ENCODE data around the gene PDE2A.

The PDE2A gene

DNA sequence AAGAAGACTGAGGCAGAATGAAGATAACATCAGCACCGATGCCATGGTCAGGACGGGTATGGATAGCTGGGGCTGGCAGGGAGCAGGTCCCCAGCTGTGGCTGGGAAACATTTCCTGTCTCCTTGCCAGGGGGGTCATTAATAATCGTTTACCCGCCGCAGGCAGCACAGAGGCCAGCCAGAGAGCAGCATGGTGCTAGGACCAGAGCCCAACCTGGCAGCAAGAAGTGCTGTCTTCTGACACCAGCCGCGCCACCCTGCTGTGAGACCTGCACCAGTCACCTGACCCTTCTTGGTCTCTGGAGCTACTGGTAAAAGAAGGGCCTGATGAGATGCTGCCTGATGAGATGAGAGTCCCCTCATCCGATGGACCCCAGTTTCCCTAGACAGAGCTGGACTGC, 36.3 kb downstream of the PDE2A start:
- DNase-seq (ENCODE audit: low read depth in 2 of 2, low spot score in 1 of 2) = no peak

DNA sequence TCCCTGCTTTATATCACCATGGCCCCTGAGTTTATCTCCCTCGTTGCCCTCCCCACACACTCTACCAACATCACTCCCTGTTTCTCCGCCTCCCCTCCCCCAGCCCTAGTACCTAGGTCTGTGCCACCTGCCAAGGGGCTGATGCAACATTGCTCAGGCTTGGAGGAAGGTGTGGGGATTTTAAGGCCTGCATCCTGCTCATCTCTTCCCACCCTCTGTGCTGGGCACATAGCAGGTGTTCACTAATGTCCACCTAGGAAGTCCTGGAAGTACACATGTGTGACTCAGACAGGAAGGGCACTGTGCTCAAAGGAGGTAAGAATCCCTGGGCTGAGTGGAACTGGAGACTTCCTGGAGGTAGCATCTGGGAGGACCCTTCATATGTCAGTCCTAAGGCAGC, 37.0 kb downstream of the PDE2A start:
- DNase-seq (ENCODE audit: low read depth in 2 of 2, low spot score in 1 of 2) = no peak

DNA sequence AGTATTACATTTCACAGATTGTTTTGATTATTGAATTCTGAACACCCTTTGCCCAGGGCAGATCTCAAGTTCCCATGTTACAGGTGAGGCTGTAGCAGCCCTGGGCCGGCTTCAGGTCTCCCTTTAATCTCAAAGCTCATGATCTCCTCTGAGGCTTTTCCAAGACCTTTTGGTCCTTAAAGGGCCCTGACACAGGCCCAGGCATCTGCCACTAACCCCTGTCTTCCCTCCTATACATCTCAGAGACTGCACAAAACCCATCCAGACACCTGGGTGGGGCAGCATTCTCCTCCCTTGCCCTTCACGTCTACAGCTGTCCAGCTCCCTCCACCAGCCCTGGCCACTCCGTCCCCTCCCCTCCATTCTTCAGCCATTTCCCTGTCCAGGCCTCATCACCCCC, 37.8 kb downstream of the PDE2A start:
- no peak for DNase-seq (ENCODE audit: low read depth in 2 of 2, low spot score in 1 of 2)

DNA sequence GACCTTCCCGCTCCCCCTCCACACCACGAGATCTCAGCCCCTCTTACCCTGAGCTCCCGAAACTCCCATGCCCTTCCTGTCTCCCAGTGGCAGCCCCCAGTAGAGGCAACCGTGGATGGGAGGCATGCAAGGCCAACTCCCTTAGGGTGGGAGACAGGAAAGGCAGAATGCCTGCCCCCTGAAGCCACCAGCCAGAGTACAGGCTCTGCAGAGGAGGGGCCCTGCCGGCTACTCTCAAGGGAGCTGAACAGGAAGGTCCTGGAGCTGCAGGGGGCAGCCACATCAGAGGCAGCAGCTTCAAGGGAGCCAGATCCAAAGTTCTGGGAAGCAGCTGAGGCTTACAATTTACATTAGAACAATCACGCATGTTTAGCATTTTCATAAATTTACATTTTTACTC, 38.3 kb downstream of the PDE2A start:
- DNase-seq (ENCODE audit: low read depth in 2 of 2, low spot score in 1 of 2) = no peak

DNA sequence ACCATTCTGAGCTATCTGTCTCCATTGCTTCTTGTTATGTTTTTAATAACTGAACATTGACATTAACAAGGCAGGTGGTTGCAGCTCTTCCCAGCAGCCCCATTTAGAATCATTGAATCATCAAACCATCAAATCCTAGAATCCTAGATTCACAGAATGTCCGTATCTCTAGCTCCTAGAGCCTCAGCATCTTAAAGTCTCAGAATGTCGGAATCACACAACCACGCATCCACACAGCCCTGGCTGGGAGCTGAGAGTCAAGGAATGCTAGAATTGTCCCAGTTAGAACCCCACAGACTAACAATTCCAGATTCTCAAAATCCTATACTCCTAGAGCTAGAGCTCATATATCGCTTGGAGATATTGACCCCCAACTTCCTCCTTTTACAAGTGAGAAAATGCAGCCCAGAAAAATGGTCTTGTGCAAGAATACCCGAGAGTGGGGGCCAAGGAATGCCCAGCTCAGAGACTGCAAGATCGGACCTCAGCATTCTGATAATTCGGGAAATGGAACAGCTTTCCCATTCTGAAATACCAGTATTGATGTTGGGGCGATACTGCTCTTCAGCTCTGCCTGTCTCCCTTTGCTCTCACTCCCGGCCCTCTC, 38.8 kb downstream of the PDE2A start:
- DNase-seq (ENCODE audit: low read depth in 2 of 2, low spot score in 1 of 2) = no peak

DNA sequence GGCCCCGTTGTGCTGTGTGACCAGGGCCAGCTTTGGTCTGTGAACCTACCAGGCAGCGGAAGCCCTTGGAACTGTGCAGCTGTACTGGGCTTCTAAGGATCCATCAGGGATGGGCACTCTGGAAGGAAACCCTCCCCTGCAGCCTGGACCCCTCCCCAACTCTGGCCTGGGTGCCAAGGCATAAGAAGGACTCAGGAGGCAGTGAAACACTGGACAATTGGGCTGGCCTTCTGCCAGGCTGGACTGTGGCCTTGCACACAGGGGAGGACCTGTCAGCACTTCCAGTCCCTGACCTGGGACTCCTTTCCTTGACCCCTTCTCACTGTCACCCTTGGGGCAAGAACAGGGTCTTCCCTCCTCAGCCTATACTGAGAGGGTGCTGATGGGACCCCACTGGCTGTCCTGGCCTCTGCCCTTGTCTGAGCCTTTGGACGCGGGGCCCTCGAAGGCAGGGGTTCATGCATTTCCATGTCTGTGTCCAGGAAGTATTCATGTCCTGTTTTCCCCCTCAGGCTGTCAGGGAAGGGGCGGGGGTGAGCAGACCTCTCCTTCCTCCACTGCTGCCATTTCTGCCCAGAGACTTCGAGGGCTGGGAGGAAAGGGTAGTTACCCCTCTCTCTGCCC, 39.6 kb downstream of the PDE2A start:
- DNase-seq (ENCODE audit: low read depth in 2 of 2, low spot score in 1 of 2) = no peak

DNA sequence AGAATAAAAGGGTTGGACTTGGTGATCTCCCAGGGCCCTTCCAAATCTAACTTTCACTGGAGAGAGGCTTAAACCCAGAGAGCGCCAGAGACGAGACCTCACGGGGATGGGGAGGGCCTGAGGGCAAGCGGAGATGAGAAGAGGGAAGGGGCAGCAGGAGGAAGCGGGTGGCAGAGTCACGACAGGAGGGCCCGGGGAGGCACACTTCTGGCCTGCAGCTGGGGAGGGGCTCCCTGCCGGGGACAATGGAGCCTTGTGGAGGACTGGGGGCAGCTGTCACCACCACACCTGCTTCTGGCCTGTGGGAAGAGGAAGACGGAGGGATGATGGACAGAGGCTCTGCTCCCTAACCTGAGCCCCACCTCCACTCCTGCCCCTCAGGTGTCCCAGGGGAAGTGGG, 40.2 kb downstream of the PDE2A start:
- no peak for DNase-seq (ENCODE audit: low read depth in 2 of 2, low spot score in 1 of 2)

DNA sequence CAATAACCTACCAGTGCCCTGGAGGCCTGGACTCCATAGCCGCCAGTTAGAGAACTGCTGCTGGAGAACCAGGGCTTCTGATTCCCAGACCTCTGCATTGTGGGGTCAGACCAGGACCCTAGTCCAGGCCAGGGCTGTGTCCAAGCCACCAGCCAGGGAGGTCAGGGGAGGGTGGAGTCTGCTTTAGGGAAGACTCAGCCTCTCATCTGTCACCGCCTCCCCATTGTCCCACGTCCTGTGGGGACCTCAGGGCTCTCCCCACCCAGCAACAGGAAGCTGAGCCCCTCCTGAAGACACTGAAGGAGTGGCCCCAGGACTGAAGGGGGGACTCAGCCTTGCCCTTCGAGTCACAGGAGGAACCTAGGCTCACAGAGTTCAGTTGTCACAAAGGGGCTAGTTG, 41.2 kb downstream of the PDE2A start:
- DNase-seq (ENCODE audit: low read depth in 2 of 2, low spot score in 1 of 2) = no peak

DNA sequence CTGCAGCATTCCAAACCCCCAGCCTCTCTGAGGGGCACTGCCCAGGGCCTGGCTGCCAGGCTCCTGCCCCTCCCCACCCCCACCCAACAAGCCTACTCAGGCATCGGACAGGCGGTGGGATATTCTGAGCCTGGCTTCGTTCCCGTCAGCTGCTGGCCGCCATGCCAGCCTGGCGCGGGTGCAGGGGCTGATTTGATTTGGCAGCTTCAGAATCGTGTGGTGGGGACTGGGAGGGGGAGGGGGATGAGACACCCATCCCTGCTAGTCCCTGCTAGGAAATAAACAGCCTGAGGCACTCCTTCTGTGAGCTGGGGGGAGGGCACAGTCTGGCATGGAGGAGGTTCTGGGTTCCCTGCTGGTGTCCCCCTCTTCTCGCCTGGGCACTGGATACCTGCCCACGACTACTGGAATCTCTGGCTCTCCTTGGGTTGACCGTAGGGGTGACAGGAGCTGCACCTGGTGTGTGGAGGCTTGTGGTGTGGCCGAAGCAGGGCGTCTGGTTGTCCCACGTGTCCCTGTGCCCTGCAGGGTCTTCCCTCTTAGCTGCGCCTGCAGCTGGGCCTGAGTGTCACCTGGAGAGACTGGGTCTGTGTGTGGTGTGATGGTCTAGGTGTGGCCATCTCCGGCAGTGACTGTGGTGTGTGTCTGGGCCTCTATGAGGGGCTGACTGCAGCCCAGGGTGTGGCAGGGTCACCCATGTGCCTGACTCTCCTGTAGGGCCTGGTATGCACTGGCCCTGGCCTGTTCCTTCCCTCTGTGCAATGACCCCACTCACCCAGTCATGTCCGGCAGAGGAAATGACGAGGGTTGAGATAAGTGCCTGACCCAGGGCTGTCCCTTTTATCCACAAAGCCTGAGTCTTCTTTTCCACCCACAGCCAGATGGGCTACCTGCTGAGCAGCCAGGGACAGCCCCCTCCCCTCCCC, 42.2 kb downstream of the PDE2A start:
- DNase-seq (ENCODE audit: low read depth in 2 of 2, low spot score in 1 of 2) = no peak

DNA sequence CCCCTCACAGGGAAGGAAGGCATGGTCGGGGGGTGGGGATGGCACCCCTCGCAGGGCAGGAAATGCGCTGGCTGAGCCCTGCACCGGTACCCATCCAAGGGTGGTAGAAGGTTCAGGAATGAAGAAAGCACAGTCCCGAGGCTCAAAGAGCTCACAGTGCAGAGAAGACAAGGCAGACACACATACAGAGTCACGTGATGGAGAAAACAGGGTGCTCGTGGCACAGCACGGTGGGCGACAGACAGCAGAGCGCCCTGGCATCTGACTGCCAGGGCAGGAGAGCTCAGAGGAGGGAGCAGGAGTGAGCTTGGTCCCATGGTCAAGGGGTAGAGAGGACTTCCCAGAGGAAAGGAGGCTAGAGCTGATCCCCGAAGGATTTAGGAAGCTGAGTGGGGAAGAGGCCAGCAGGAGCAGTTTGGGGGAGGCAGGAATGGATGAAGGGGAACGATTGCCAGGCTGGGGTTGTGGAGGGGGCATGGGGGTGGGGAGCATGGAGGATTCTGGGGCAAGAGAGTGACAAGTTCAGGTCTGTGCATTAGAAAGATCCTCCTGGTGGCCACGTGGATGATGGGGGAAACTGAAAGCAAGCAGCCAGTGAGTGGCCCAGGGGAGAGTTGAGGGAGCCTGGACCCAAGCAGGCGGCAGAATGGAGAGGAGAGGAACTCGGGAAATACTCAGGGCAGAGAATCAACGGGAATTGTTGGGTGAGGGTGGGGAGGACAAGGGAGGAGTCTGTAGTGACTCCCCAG, 43.9 kb downstream of the PDE2A start:
- DNase-seq (ENCODE audit: low read depth in 2 of 2, low spot score in 1 of 2) = no peak

DNA sequence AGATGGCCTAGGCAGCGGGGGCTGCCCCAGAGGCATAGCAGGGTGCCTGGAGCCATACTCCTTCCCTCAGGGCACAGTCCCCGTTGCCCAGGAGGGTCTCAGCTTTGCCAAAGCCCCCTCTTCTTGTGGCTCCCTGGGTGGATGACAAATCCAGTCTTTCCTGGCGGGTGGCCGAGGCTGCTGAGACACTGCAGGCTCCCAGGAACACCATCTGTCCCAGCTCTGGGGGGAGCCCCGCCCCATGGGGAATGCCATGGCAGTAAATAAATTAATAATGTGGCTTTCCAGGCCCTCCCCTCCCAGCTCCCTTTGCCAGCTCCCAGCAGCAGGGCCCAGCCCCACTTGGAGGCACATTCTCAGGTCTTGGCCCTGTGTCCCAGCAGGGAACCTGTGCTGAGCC, 45.0 kb downstream of the PDE2A start:
- no peak for DNase-seq (ENCODE audit: low read depth in 2 of 2, low spot score in 1 of 2)

DNA sequence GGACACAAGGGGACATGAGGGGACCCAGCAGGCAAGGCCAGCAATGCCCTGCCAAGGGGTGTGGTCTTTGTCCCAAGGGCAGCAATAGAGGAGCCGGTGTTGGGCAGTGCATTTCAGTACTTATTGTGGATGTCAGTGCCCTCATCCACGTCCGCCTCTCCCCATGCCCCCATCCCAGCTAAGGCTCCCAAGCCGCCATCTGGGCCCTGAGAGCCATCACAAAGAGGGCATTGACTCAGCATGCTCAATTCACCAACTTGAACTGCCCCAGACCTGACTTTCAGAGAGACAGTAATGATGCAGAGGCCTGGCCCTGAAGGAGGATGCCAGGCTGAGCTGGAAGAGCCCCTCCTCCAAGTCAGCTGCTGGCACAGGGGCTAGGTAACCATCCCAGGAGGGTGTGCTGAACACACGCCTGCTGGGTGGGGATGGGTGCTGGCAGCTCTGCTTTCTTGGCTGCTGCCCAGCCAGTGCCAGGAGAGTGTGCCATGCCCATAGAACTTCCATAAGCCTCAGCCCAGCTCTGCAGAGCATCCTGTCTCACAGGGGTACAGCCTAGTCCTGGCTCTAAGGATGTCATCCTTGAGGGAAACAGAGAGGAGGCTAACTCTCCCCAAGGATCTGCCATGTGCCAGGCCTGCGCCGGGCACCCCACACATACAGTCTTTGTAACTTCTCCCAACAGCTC, 46.5 kb downstream of the PDE2A start:
- DNase-seq (ENCODE audit: low read depth in 2 of 2, low spot score in 1 of 2) = no peak

DNA sequence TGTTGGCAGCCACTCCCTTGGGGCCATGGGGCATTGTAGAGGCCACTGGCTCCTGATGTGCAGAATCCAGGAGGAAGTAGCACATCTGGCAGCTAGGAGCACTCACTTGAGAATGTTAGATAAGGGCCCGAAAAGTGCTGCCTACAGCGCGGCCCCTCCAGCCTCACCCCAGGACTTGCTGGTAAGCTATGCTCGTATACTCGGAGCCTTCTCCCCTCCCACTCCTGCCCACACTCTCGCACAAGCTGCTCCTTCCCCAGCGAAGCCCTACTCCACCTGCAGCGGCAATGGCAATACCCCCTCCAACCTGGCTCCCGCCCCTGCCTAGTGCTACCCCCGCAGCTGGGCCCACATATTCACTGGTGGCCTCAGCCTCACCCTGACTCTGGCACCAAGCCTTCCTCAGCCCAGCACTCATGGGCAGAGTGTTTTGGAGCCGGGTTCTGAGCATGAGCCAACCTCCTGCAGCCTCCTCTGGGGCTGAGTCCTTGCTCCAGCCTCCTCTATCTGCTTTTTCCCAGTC, 47.7 kb downstream of the PDE2A start:
- DNase-seq (ENCODE audit: low read depth in 2 of 2, low spot score in 1 of 2) = no peak

DNA sequence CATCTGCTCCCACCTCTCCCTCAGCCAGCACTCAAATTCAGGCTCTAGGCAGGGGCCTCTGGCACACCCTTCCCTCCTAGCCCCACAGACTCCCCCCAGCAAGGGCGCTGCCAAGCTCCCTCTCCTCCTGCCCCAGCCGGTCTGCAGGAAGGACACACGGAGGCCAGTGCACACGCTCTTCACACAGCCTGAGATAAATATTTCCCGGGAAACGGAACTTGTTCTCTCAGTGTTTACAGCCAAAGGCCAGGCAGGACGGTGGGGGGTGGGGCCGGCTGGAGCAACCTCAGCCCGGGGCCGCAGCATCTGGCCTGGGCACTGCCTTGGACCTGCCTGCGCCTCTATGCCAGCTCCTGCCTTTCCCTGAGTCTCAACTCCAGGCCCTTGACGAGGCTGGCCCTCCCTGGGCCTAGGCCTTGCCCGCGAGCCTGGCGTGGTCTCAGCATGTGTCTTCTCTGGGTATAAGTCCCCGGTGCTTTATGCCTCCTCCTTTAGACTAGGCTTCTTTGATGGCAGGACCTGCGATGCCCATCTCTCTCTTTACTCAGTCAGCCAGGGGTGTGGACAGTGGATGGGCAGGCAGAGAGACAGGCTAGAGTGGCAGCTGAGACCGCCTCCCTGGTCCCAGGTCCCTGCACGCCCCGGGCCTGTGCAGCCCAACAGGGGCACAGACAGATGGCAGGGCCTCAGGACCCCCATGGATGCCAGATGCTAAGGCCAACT, 48.4 kb downstream of the PDE2A start:
- no peak for DNase-seq (ENCODE audit: low read depth in 2 of 2, low spot score in 1 of 2)

DNA sequence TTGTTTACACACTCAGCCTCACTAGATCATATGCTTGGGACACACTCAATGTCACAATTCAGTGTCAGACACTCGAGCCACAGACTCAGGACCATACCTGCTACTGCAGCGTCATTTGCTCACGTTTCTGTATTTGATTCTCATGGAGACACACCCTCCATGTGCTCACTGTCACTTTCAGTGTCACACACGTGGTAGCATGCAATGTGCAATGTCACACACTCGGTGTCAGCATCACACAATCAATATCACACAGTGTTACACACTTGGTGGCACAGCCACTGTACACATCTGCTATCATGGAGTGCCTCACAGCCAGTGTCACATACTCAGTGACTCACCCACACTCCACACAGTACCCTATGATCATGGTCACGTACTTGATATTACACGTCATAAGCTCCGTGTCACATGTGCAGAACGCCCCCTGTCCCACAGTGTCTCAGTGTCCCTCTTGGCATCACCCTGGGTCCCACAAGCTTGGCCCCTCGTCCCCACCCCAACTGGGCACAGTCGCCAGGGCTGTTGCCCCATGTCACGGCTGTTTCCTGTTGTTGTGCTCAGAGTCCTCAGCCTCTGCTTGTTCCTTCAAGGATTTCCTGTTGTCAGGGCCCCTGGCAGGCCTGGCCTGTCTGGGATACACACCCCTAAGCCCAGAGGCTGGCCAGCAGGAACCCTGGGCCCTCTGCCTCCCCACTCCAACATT, 49.6 kb downstream of the PDE2A start:
- no peak for DNase-seq (ENCODE audit: low read depth in 2 of 2, low spot score in 1 of 2)

DNA sequence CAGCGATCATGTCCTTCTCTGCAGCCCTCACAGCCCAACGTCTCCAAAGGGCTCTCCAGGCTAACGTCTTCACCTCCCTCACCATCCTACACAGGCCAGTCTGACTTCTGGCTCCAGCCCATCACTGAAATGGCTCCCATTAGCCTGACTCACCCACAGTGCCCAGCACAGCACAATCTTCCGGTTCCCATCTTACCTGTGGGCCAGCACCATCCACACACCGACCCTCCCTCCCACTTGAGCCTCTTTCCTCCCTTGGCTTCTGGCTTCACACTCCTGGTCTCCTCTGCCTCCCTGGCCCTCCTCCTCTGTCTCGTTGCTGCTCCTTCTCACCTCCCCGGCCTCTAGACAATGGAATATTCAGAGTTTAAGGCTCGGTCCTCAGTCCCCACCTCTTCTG, 51.2 kb downstream of the PDE2A start:
- DNase-seq (ENCODE audit: low read depth in 2 of 2, low spot score in 1 of 2) = no peak

DNA sequence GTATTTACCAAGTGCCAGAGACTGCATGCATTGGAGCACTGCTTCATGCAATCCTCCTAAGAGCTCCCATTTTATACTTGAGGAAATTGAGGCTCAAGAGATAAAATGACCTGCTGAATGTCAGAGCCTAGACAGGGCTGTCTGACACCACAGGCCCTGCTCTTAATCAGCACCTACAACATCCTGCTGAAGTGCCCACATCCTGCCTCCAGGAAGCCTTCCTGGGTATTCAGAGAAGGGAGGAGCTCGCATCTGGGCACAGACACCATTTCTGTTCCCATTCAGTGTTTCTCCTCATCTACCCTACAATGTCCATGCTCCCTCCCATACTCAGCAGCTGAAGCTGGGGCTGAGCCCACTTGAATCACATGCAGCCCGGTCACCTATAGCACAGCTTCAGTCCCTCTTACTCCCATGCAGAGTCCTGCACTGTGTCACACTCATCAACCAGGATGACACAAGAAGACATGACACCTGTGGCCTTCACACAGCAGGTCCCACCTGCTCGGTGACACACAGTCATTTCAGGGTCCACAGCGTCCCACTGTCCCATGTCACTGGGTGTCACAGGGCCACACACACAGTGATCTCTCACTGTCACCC, 53.1 kb downstream of the PDE2A start:
- no peak for DNase-seq (ENCODE audit: low read depth in 2 of 2, low spot score in 1 of 2)

DNA sequence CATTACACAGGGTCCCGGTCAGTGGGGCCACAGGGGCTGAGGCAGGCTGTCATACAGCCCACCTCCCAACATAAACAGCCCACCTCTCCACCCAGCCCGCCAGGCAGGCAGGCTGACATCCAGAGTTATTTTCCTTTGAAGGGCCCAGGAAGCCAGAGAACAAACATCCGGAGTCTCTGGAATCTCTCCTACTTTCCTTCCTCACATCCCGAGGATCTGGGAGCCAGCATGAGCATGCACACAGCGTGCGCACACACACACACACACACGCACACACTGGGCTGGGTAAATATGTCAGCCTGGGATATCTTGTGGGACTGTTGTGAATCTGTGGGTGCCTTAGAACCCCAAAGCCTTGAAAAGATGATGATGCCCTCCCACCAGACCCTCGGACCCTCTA, 55.4 kb downstream of the PDE2A start:
- DNase-seq (ENCODE audit: low read depth in 2 of 2, low spot score in 1 of 2) = no peak

DNA sequence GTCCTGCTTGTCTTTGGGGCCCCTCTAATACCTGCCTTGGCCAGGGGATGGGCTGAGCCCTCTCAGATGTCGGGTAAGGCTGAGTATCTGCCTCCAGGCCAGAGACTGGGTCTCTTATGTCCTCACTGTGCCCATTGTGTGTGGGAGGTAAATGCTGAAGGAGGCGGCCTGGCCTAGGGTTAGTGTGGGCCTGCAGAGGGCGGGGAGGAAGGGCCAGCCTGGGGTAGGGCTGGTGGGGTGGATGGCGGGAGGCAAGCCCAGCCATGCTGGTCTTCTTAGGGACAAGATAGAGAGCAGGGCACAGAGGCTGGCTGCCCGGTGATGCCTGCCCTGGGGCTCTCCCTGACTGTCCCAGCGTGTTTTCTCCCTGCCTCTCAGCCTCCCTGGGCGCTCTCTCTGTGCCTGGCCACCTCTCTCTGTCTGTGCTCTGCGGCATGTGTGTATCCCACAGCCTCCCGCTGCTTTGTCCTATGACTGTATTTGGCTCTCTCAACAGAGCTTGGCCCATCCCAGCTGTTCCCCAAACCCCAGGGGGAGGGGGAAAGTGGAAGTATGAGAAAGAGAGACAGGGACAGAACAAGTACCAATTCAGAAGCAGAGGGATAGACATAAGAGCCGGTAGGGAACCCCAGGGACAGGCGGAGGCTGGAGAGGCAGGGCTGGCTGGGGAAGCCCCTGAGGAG, 57.0 kb downstream of the PDE2A start:
- DNase-seq (ENCODE audit: low read depth in 2 of 2, low spot score in 1 of 2) = no peak
